Colonic mucosa (tissue), 4 donors: ENCODE results near the gene TTYH2. TPM values are rescaled to one million over a fixed set of nuclear protein-coding genes. Genes with fewer than 3 reads are reported as not detected.
A peak's percentile ranks its signal among the peaks of the same experiment; 100 is the strongest.

Source experiments
- DNase-seq: peaks from one replicate; pipeline ENCODE4 v3.0.0-alpha.2; 2020
- H3K27ac ChIP-seq: fragments of 200-600 bp; one replicate; pipeline ENCODE4 v1.8.0; 2021
- H3K27me3 ChIP-seq: fragments of 200-600 bp; one replicate; pipeline ENCODE4 v1.8.0; 2021
- H3K36me3 ChIP-seq: fragments of 200-600 bp; one replicate; pipeline ENCODE4 v1.8.0; 2021
- H3K4me1 ChIP-seq: fragments of 200-600 bp; one replicate; pipeline ENCODE4 v1.8.0; 2021; ENCODE audit warnings: mild to moderate bottlenecking
- H3K4me3 ChIP-seq: fragments of 200-600 bp; one replicate; pipeline ENCODE4 v1.8.0; 2021
- H3K9ac ChIP-seq, 2 donors: one replicate each; pipeline ENCODE4 v1.7.0; 2013; ENCODE audit warnings: control low read depth in 2 of 2, low read depth in 2 of 2, low read length in 2 of 2
- H3K9me3 ChIP-seq: fragments of 200-600 bp; one replicate; pipeline ENCODE4 v1.8.0; 2021
- CTCF ChIP-seq: fragments of 200-600 bp; IDR thresholded peaks from one replicate; pipeline ENCODE4 v1.8.0; 2022; ENCODE audit warnings: antibody characterized with exemption, mild to moderate bottlenecking
- intact Hi-C: fragments of 100-400 bp; cut with DNase I; formaldehyde crosslinking; loops from one replicate; pipeline ENCODE4 v1.14.1; 2022
- total RNA-seq, 2 donors: library from RNA; stranded (reverse); fragmentation: NEBNext Ultra II Directional in 1 of 2; extraction: Animal tissue kit (Norgen Biotek cat#: 25700) in 1 of 2; gene quantifications; one replicate each; pipeline ENCODE4 v1.2.1, GENCODE V29; 2021
- donor health status: healthy.
- donor health status: DM: no; HTN: no; CAD: no.
- donor health status: DM: no; HTN: no; CAD: no.

The TTYH2 gene
- total RNA-seq, result 1 to 10 TPM in 1 of 2 donors, under 1 TPM in 1; 0.86 to 2.9 TPM

- H3K4me3 ChIP-seq, result peak within 1 kb of the TSS; percentile 48
- peak within 1 kb of the TSS; percentile 66 to 75 for H3K9ac ChIP-seq
- peaks cover 6% of the 10 kb centered on the region for H3K36me3 ChIP-seq
- peaks cover 7% of the 10 kb centered on the region for H3K27me3 ChIP-seq
- intact Hi-C loops, result loop anchor here (5.0 kb wide), 2 partner anchors 84 to 149 kb away; partner anchors contain the start of gene BTBD17
- no peaks in the 10 kb centered on the region for H3K9me3 ChIP-seq
- H3K4me1 ChIP-seq, result peaks cover 15% of the 10 kb centered on the region
- H3K27ac ChIP-seq, result peak within 1 kb of the TSS; percentile 76
- TF ChIP-seq CTCF, result no peak
- DNase-seq, result peak; percentile 90
Measured at GRCh38 chr17:74212913-74213791, at the start of gene TTYH2. TTYH2 (plus strand) TSS chr17:74213571; CDS start chr17:74213588, 17 bp downstream.

- DNase-seq, result no peak
- no peak overlapping the region for H3K4me3 ChIP-seq
Measured at GRCh38 chr17:74163836-74164235, 49.5 kb upstream of the TTYH2 start.

DNA sequence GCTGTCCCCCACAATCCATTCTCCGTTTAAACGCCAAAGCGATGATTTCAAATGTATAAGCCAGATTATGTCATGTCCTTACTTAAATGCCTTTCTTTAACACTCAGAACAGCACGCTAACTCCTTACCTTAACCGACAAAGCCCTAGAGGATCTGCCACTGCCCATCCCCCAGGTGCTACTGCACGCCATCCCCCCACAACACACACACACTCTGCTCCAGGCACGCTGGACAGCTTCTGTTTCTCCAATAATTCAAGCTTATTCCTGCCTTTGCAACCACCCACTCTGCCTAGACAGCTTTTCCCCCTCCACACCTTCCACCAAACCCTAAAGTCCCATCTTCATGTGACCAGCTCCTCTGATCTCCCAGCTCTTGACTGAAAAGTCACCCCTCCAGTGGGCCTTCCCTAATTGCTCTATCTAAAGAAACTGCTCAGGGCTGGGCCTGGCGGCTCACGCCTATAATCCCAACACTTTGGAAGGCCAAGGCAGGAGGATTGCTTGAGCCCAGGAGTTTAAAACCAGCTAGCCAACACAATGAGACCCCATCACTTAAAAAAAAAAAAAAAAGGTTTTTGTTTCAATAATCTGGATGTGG is 48.8 kb upstream of the TTYH2 start:
- no peaks in the 10 kb centered on the region for H3K4me1 ChIP-seq
- intact Hi-C loops, result no loop called here
- no peak for DNase-seq
- H3K4me3 ChIP-seq, result no peak overlapping the region
- H3K36me3 ChIP-seq, result no peaks in the 10 kb centered on the region
- no peaks in the 10 kb centered on the region for H3K27me3 ChIP-seq
- H3K9me3 ChIP-seq, result no peaks in the 10 kb centered on the region
- H3K9ac ChIP-seq, result no peak overlapping the region
- H3K27ac ChIP-seq, result no peak overlapping the region
- TF ChIP-seq CTCF, result no peak

More at GRCh38 chr17:74163836-74164235, 49.5 kb upstream of the TTYH2 start:
- no peak for TF ChIP-seq CTCF
- Histone ChIP-seq H3K9ac (no peak overlapping the region), H3K27ac (no peak overlapping the region), H3K36me3 (no peaks in the 10 kb centered on the region), H3K9me3 (no peaks in the 10 kb centered on the region), H3K27me3 (no peaks in the 10 kb centered on the region), H3K4me1 (no peaks in the 10 kb centered on the region)
- intact Hi-C loops, result no loop called here

DNA sequence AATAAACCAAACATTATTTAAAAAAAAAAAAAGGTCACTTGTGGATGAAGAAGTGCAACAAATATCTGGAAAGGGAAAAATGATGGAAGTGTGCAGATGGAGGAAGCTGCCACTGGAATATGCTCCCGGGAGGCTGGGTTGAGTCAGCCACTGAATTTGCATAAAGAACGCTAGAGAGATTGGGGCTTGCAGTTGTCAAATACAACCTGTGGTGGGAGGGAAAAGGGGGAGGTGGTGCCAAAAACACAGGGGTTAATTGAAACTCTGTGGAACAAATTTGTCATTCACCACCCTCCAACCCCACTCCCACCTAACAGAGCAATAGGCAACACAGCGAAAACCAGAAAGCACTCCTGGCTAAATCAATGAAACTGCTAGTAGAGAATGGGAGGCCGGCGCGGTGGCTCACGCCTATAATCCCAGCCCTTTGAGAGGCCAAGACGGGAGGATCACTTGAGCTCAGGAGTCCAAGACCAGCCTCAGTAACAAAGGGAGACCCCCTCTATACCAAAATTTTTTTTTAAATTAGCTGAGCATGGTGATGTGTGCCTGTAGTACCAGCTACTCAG is 47.5 kb upstream of the TTYH2 start:
- Histone ChIP-seq H3K9me3 (no peaks in the 10 kb centered on the region), H3K4me1 (no peaks in the 10 kb centered on the region), H3K27ac (no peak overlapping the region), H3K9ac (no peak overlapping the region), H3K4me3 (no peak overlapping the region), H3K36me3 (no peaks in the 10 kb centered on the region), H3K27me3 (no peaks in the 10 kb centered on the region)
- intact Hi-C loops, result no loop called here
- DNase-seq, result no peak
- TF ChIP-seq CTCF, result no peak

DNA sequence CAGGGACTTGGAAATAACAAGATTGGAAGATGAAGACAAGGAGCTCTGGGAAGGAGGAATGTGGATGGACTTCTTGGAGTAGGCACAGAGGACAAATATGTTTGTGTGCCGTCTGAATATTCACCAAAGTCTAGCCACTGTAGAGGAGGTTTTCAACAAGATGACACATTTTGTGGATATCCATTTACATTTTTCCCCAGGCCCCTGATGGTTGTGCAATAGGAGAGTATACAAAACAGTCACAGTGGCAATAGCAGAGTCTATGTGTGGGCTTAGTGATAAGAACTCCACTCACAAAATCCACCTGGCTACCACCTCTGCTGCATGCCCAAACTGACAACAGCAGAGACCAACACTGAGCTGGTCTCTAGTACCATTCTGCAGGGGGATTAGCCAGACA is 42.4 kb upstream of the TTYH2 start:
- H3K36me3 ChIP-seq, result no peaks in the 10 kb centered on the region
- no peak for DNase-seq
- intact Hi-C loops, result no loop called here
- no peak for TF ChIP-seq CTCF
- H3K4me3 ChIP-seq, result no peak overlapping the region
- no peaks in the 10 kb centered on the region for H3K9me3 ChIP-seq
- H3K4me1 ChIP-seq, result no peaks in the 10 kb centered on the region
- H3K27ac ChIP-seq, result no peak overlapping the region
- H3K27me3 ChIP-seq, result peaks cover 4% of the 10 kb centered on the region
- H3K9ac ChIP-seq, result no peak overlapping the region
